SK-N-SH (cell line): ENCODE results near the gene GARS1.

ENCODE experiments used
- CTCF ChIP-seq: fragments of 200-600 bp; sonication (generic); IDR thresholded peaks from 2 replicates; pipeline ENCODE4 v1.6.1; 2017; ENCODE audit warnings: antibody characterized with exemption, mild to moderate bottlenecking, moderate library complexity
- FOSL2 ChIP-seq: IDR thresholded peaks from 2 replicates; pipeline ENCODE4 v1.4.0; 2012; ENCODE audit warnings: low read depth, mild to moderate bottlenecking, moderate library complexity, borderline replicate concordance
- GABPA ChIP-seq: IDR thresholded peaks from 2 replicates; pipeline ENCODE4 v1.4.0; 2012; ENCODE audit warnings: low read depth, mild to moderate bottlenecking
- MEF2A ChIP-seq: IDR thresholded peaks from 2 replicates; pipeline ENCODE4 v1.4.0; 2012; ENCODE audit warnings: low read depth, borderline replicate concordance
- PBX3 ChIP-seq: IDR thresholded peaks from 2 replicates; pipeline ENCODE4; 2012
- POLR2AphosphoS5 ChIP-seq: IDR thresholded peaks from 2 replicates; pipeline ENCODE4 v1.6.1; 2012; ENCODE audit warnings: low read depth, low read length
- RAD21 ChIP-seq: IDR thresholded peaks from 2 replicates; pipeline ENCODE4 v1.6.1; 2012; ENCODE audit warnings: mild to moderate bottlenecking, low read length
- REST ChIP-seq: IDR thresholded peaks from 2 replicates; pipeline ENCODE4 v1.6.1; 2012; ENCODE audit warnings: mild to moderate bottlenecking, low read depth, low read length, moderate library complexity
- SMC3 ChIP-seq: IDR thresholded peaks from 2 replicates; pipeline ENCODE4 v1.6.1; 2012; ENCODE audit warnings: low read depth, low read length, improper control_type of control experiment
- TAF1 ChIP-seq: IDR thresholded peaks from 2 replicates; pipeline ENCODE4 v1.6.1; 2012; ENCODE audit warnings: low read depth, mild to moderate bottlenecking, low read length, moderate library complexity, borderline replicate concordance
- TEAD4 ChIP-seq: IDR thresholded peaks from 2 replicates; pipeline ENCODE4 v1.4.0; 2012; ENCODE audit warnings: mild to moderate bottlenecking, borderline replicate concordance; ENCODE audit not compliant: insufficient read depth

- TF ChIP-seq CTCF (no peak), GABPA (no peak), REST (no peak), PBX3 (no peak), RAD21 (no peak), MEF2A (no peak), FOSL2 (no peak), TEAD4 (no peak), SMC3 (no peak), POLR2AphosphoS5 (no peak), TAF1 (no peak)
Measured at GRCh38 chr7:30572212-30572841, 22.4 kb upstream of the GARS1 start.
